HK-2 (cell line): ENCODE results near the gene CEBPA.

ENCODE experiments used
- DNase-seq: peaks from one replicate; pipeline ENCODE4 v3.0.0-alpha.2; 2018; ENCODE audit not compliant: unreplicated experiment

Gene CEBPA

GRCh38 chr19:33287438-33287837 lies 14.9 kb downstream of the CEBPA start:
- DNase-seq, result no peak

GRCh38 chr19:33286899-33287298 lies 15.4 kb downstream of the CEBPA start:
- DNase-seq, result no peak

GRCh38 chr19:33285441-33285927 lies 16.9 kb downstream of the CEBPA start:
- no peak for DNase-seq

GRCh38 chr19:33284756-33285155 lies 17.6 kb downstream of the CEBPA start:
- DNase-seq, result no peak

GRCh38 chr19:33284146-33284643 lies 18.1 kb downstream of the CEBPA start:
- no peak for DNase-seq

- no peak for DNase-seq
These were observed 18.7 kb downstream of the CEBPA start for GRCh38 chr19:33283589-33283988.

- no peak for DNase-seq
These were observed 20.2 kb downstream of the CEBPA start for GRCh38 chr19:33282036-33282671.

GRCh38 chr19:33281296-33281926 lies 20.9 kb downstream of the CEBPA start:
- DNase-seq, result no peak

GRCh38 chr19:33280351-33280921 lies 21.9 kb downstream of the CEBPA start:
- no peak for DNase-seq

- no peak for DNase-seq
These were observed 22.6 kb downstream of the CEBPA start for GRCh38 chr19:33279430-33280350.

GRCh38 chr19:33278403-33279269 lies 23.7 kb downstream of the CEBPA start:
- no peak for DNase-seq

GRCh38 chr19:33278023-33278402 lies 24.3 kb downstream of the CEBPA start:
- DNase-seq, result no peak

GRCh38 chr19:33277434-33277833 lies 24.9 kb downstream of the CEBPA start:
- DNase-seq, result no peak

- DNase-seq, result peak; percentile 41
These were observed 26.3 kb downstream of the CEBPA start for GRCh38 chr19:33275933-33276619.

- DNase-seq, result no peak
These were observed 26.8 kb downstream of the CEBPA start for GRCh38 chr19:33275559-33275932.

GRCh38 chr19:33274663-33275558 lies 27.4 kb downstream of the CEBPA start:
- DNase-seq, result no peak

GRCh38 chr19:33273881-33274662 lies 28.3 kb downstream of the CEBPA start:
- DNase-seq, result peak; percentile 80

- DNase-seq, result no peak
These were observed 29.1 kb downstream of the CEBPA start for GRCh38 chr19:33273065-33273736.
